ENCODE data around the gene DCUN1D1.

Gene DCUN1D1

GRCh38 chr3:182971637-182972036, 8.7 kb downstream of the DCUN1D1 start:
- DNase-seq = no peak

- no peak for DNase-seq
Measured at GRCh38 chr3:182970811-182971418, 9.4 kb downstream of the DCUN1D1 start.

- no peak for DNase-seq
Measured at GRCh38 chr3:182969853-182970252, 10.5 kb downstream of the DCUN1D1 start.

GRCh38 chr3:182969277-182969676, 11.1 kb downstream of the DCUN1D1 start:
- no peak for DNase-seq

- no peak for DNase-seq
Measured at GRCh38 chr3:182967218-182968204, 12.8 kb downstream of the DCUN1D1 start.

GRCh38 chr3:182965861-182966366, 14.4 kb downstream of the DCUN1D1 start:
- DNase-seq = no peak

- no peak for DNase-seq
Measured at GRCh38 chr3:182964179-182964578, 16.2 kb downstream of the DCUN1D1 start.

- DNase-seq = no peak
Measured at GRCh38 chr3:182962166-182962565, 18.2 kb downstream of the DCUN1D1 start.

GRCh38 chr3:182959474-182960350, 20.6 kb downstream of the DCUN1D1 start:
- no peak for DNase-seq

GRCh38 chr3:182957676-182958266, 22.6 kb downstream of the DCUN1D1 start:
- no peak for DNase-seq

- no peak for DNase-seq
Measured at GRCh38 chr3:182957226-182957625, 23.1 kb downstream of the DCUN1D1 start.

- DNase-seq = no peak
Measured at GRCh38 chr3:182954553-182955235, 25.6 kb downstream of the DCUN1D1 start.

GRCh38 chr3:182949688-182950087, 30.6 kb downstream of the DCUN1D1 start:
- no peak for DNase-seq

- DNase-seq = no peak
Measured at GRCh38 chr3:182948305-182948704, 32.0 kb downstream of the DCUN1D1 start.

- DNase-seq = no peak
Measured at GRCh38 chr3:182947888-182948287, 32.5 kb downstream of the DCUN1D1 start.

- DNase-seq = no peak
Measured at GRCh38 chr3:182941719-182942118, 38.6 kb downstream of the DCUN1D1 start.

- no peak for DNase-seq
Measured at GRCh38 chr3:182940266-182940808, 40.0 kb downstream of the DCUN1D1 start.

- no peak for DNase-seq
Measured at GRCh38 chr3:182937293-182938051, 42.9 kb downstream of the DCUN1D1 start.

GRCh38 chr3:182936918-182937285, 43.4 kb downstream of the DCUN1D1 start:
- no peak for DNase-seq

- no peak for DNase-seq
Measured at GRCh38 chr3:182936239-182936917, 44.0 kb downstream of the DCUN1D1 start.
